HL-60/S4 treated with phorbol 12-myristate 13-acetate at 8.2 ng/mL for 4 days and 3 days (cell line): ENCODE results near the gene ZSCAN18.

ENCODE experiments used
- in situ Hi-C: fragments of 300-500 bp; cut with MboI; formaldehyde crosslinking; loops from 2 replicates; pipeline ENCODE4 v1.15.0; 2022; ENCODE audit warnings: low sequenced_read_pairs

ZSCAN18 gene

GRCh38 chr19:58044886-58045285 lies 53.1 kb downstream of the ZSCAN18 start:
- in situ Hi-C loops: no loop called here

DNA sequence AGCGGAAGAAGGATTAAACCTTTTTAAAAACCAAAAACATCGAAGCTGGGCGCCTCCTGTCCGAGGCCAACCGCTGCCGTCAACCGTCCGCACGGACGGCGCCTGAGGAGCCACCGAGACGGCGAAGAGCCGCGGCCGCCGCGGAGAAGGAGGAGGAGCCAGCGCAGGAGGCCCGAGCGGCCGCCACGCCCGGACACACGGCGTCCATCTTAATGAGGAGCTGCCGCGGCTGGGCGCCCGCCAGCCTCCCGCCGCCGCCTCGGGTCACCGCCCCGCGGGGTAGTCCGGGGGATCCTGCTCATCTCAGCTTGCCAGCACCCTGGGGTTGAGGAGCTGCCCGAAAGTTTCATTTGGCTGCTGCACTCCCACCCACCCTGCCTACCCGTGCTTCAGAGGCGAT lies 53.6 kb downstream of the ZSCAN18 start:
- in situ Hi-C loops: no loop called here

DNA sequence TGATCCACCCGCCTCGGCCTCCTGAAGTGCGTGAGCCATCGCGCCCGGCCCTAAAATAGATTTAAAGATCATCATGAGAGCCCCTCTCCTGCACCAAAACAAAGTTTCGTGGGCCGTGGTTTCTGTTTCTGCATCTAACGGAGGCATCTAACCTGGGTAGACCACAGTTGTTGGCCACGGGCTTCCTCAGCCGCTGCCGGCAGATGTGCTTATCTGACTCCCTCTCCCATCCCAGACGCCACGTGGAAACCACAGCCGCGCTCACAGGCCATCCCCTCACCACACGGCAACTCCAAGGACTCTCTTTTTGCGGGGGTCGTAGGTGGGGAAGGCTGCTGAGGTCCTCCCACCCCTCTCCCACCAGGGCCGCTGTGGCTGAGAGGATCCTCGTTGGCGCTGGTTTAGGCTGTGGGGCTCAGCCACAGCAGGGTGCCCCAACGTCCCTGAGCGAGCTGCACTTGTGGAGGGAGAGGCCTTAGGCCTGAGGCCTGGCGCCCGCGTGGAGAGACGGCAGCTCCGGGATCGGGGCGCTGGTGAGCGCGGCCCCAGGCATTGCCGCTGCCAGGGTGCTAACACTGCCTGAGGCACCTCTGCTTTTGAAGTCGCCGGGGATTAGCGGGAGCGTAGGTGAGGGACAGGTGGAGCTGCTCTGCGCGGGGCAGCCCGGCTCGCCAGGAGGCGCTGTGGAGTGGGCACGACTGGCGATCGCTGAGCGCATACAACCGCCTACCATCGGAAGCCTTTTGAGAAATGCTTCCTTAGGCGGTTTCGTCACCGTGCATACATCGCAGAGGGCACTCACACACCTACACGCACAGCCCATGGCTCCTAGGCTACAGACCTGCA lies 55.3 kb downstream of the ZSCAN18 start:
- in situ Hi-C loops: no loop called here

- in situ Hi-C loops: no loop called here
These were observed 57.1 kb downstream of the ZSCAN18 start for GRCh38 chr19:58040751-58041525.

DNA sequence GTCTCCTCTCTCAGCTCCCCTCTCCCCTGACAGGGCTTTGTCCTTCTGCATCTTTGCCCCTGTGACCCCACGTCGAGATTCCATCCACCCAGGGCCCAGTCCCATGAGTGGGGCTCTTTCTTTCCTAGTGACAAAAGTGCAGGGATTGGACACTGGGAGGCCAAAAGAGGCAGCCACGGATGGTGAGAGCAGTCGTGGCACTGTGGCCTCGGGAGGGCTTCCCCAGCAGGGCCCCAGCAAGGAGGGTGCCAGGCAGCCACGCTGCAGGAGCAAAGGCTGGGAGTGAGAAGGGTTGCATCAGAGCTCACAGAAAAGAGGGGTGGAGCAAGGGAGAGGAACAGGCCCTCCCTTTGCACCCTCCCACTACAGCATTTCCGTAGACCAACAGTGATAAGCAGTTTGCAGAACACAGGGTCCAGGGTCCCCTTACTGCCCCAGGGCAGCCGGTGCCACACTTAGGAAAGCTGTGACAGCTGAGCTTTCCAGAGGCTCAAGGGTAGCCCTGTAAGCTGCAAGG lies 59.3 kb downstream of the ZSCAN18 start:
- in situ Hi-C loops: no loop called here

DNA sequence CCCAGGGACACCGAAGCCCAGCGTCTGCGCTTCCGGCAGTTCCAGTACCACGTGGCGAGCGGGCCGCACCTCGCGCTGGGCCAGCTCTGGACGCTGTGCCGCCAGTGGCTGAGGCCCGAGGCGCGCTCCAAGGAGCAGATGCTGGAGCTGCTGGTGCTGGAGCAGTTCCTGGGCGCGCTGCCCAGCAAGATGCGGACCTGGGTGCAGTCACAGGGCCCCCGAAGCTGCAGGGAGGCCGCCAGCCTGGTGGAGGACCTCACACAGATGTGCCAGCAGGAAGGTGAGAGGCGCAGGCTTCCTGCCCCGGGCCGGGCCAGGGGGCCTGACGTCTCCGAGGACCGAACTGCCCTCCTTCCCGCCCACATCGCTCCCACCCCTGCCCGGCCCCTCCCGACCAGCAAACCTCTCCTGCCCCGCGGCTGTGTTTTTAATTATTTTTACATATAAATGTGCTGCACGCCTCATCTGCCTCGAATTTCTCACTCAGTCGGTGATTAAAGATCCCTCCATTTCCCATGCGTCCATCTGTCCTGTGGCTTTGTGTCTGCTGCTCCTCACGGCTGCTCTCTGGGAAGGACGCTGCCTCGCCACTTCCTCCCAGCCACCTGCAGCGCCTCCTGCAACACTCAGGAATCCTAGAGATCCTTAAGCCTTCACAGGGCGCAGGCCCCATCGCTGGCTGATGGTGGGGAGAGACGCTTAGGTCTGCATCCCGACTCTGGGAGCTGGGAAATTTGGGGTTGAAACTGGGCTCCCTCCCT lies 59.9 kb downstream of the ZSCAN18 start:
- in situ Hi-C loops: no loop called here

GRCh38 chr19:58035863-58036262 lies 62.2 kb downstream of the ZSCAN18 start:
- in situ Hi-C loops: no loop called here

DNA sequence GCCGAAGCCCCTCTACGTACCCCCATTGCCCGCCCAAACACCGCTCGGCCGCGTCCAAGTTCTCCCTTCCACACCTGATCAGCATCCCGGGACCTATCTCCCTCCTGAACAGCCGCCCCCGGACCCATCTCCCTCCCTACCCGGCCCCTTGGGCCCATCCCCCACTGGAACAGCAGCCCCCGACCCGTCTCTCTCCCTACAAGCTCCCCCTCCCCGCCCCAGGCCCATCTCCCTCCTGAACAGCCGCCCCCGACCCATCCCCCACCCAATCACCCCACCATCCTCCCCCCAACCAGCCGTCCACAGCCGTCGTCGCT lies 63.6 kb downstream of the ZSCAN18 start:
- in situ Hi-C loops: no loop called here
